NCI-H1105 treated with DMSO at 0.1 percent for 48 hours (cell line): ENCODE data around the gene PAPPA2.

Experiments used
- DNase-seq: peaks from one replicate; lab custom pipeline; 2025; lab: John Stamatoyannopoulos, UW

The PAPPA2 gene

DNA sequence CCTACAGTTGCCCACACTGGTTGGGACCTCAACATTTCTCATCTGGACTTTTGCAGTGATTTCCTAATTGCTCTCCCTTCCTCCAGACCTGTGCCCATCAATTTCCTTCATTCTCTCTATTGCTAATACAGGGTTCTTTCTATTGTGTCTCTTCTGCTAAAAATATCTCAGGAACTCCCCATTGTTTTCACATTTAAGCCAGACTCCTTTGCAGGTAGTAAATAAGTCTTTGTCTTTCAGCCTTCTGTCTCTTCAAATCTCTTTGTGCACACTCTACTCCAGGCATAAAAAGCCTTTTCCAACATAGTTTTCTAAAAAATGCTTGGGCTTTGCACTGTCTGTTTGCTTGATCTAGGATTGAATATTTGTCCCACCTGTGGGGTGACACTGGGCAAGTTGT, 340.6 kb downstream of the PAPPA2 start:
- DNase-seq: no peak

DNA sequence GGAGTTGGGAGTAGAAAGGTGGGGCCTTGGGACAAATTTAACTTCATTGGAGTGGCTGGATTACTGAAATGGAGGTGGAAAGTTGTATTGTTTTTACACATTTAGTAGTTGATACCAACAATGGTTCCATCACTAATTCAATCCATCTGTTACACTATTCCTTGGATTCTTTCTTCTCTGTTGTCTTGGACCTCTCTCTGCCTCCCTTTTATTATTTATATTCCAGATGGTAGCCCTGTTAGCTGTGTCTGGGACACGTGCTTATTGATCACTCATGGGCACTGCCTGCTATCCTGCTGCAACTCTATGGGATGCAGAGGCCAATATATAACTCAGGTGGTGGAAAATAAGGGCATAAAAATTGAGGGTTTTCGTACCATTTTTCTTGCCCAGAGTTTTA, 346.3 kb downstream of the PAPPA2 start:
- DNase-seq: no peak

DNA sequence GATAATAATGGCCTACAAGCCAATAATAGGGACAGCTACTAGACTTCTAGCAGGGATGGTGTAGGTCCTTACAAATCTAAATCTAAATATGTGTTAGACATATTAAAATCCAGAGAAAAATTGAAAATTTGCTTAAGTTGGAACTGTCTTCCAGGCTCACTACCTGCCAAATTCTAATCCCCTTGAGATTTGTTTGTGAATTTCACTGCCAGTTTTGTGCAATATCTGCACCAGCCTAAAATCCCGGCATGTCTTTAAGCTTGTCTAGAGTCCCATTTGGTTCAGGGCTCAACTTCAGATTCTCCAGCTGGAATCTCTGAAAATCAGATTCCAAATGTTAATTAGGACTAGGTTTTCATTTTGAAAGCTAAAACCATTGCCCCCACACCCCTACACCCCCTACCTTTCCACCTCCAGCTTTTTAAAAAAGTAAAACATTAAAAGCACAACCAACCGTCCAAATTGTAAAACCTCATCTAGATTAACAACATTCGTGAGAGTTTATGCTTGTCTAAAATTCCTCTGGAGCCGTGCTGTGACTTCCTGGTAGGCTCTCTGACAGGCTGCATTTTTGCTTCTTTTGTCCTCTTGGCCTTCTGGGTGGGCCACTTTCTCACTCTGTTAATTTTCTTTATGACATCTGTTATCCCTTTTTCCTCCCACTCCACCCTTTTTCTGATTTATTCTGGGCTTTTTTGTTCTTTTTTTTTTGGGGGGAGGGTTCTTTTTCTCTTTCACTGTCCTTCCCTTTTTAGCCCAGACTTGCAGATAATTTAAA, 348.7 kb downstream of the PAPPA2 start:
- no peak for DNase-seq

DNA sequence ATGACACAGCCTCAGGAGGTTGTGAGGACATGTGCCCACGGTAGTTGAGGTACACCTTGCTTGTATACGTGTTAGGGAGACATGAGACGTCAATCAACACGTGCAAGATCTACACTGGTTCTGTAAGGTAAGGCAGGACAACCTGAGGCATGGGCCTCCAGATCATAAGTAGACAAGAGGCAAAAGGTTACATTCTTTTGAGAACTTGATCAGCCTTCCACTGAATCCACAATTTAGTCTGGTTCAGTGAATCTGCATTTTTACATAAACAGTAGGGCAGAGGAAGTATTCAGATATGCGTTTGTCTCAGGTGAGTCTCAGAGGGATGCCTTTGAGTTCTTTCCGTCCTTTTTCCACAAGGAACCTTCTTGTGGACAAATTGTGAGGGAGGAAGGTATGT, 352.6 kb downstream of the PAPPA2 start:
- no peak for DNase-seq

DNA sequence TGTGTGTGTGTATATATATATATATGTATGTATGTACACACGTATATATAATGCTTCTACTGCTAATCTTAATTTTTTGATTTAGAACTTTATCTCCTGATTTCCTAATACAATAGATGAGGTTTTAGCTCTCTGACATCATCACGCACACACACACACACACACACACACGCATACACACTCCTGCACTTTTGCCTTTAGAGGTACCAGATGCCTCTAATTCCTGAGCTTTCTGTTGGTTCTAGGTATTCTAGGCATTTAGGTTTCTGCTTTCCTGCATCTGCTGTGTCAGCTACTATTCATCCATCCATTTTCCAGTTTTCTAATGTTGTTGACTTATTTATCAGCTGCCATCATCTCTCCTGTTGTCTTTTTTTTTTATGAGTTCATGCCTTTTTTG, 353.3 kb downstream of the PAPPA2 start:
- DNase-seq: no peak

DNA sequence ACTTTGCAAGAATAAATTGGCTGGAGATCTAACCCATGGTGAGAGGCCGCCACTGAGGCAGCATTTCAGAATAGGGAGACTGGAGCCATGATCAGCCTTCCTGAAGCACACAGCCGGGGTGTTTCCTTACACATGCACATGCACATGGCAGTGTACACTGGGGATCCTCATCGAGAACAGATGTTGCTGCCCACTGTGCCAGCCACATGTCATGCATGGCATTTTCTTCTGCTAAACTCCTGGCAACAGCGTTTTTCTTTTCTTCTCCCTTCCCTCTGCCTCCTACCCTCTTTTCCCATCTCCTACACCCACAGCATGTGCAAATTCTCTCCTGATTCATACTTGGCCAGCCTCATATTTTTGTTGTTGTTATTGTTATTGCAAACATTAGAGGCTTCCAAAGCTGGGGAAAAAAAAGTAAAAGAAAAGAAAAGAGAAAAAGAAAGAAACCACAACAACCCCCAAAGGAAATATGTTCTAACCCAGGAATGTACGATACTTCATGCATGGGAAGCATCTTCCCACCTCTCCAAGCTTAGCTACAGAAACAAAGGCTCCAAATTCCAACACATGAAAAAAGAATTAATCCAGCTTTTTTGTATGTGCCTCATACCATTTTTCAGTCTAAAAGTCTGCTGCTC, 357.5 kb downstream of the PAPPA2 start:
- DNase-seq: no peak

DNA sequence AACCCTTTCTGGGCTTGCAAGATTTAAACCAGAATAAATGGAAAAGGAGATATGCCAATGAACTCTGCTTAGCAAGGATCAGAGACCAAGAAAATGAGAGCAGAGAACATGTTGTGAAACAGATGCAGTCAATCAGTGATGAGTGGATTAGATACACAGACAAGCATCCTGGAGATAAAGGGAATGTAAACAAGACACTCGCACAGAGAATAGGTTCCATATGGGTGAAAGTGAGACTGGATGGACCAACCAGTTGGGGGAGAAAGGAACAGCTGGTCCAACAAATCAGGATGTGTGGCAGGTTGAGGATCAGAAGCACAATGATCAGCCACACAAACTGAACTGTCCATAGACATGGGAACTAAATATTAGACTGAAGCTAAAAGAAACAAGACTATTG, 363.3 kb downstream of the PAPPA2 start:
- DNase-seq: no peak

DNA sequence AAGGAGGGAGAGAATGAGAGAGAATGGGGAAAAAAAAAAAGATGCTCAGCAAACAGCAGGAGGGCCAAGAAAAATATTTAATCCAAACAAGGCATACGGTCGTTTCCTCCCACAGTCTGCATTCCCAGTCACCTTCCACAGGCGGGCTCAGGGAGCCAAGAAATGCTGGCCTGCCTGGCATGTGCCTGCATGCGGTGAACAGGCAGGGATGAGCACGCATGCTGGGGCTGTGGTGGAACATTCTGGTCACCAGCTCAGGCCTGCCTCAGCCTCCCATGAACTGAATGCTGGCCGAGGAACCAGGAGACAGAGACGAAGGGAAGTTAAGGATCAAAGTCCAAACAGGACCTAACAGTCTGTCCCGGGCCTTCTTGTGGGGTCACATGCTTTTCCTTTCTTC, 366.3 kb downstream of the PAPPA2 start:
- no peak for DNase-seq

DNA sequence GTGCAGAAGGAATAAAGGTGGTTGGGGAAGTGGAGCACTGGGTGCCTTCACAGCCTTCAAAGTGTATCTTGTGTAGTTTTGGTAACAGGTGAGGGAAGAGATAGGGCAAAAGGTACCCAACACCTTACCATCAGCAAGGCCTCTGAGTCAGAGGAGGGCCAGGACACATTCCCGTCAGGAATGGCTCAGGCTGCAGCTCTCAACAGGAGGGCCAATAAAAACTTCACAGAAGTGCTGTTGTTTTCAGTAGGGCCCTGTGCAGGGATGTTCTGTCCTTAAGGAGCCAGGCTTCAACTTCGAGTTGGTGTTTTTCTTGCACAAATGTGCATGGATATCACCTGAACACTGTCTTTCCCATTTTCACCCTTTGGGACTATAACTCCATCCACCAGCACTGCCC, 368.2 kb downstream of the PAPPA2 start:
- DNase-seq: no peak

DNA sequence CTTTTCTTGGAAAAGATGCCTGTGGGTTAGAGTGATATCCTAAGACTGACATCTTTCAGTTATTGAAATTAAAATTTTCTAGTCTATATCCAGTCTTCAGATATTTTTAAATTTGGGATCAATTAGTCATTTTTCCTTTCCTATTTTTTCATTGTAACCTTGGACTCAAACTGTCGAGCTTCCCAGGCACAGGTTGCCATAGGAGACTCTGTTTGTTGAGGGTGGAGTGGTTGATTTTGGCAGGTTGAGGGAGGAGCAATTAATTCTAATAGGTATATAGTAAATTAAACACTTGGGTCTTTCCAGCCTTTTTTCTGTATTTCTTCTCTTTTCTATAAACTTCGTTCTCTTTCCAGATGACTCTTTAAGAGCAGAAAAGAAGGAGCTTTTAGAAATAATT, 374.7 kb downstream of the PAPPA2 start:
- DNase-seq: peak; percentile 42

DNA sequence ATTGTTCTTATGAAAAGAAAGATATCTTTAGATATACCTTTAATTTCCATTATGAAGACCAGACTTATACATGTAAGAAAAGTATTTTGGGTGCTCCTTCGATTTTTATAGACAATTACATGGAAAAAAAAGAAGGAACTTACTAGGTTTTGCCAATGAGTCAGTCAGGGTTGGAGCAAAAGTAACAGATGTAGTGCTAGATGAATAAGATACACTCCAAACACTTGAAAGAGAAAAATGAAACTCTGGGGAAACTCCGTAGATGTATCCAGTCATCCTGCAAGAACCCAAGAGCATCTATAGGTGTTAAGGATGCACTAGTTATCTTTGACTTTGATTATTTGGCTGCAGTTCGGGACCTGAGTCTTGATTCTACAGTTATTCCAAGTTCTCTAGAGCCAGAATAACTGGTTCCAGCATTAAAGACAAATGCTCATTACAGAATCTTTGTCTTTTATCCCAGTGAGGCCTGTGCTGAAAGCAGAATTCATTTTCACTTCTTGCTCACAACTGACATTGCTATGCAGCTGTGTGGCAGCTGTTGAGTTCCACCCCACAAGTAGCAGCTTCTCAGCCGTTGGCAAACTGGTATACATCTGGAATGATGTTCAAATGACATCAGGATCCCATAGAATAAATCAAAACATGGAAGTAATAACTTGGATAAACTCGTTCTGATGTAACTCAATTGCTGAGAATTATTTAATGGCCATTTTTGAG, 375.5 kb downstream of the PAPPA2 start:
- no peak for DNase-seq

DNA sequence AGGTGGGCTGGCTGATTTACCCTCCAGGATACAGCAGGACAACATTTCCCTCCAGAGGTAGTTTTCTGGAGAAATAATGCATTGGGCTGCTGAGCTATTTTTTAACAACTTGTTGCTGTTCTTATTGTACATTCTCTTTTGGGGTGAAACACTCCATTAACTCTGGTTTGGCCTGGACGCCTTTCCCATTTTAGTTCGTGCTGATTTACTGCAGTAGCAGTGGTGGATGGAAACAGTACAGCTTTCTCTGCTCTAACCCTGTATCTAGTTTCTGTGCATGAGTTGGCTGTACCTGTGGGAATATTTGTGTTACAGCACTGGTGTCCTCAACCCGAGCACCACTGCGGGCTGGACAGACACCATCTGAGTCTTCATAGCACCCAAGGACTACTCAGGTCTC, 376.2 kb downstream of the PAPPA2 start:
- DNase-seq: no peak

DNA sequence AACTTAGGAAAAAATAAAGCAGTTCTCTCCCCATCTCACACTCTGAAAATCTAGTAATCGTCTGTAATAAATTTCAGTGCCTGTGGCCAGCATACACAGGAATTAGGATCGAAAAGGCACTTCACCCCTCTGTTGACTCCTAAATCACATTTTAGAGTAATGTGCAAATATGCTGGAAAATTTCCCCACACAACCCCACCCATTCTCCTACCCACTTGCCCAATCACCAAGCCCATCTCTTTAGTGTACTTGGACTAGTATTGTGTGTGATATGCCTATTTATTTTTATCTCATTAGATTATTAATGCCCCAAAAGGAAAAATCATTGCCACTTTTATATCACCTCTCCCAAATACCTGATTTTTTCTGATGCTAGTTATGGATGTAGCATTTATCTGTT, 378.3 kb downstream of the PAPPA2 start:
- DNase-seq: no peak

DNA sequence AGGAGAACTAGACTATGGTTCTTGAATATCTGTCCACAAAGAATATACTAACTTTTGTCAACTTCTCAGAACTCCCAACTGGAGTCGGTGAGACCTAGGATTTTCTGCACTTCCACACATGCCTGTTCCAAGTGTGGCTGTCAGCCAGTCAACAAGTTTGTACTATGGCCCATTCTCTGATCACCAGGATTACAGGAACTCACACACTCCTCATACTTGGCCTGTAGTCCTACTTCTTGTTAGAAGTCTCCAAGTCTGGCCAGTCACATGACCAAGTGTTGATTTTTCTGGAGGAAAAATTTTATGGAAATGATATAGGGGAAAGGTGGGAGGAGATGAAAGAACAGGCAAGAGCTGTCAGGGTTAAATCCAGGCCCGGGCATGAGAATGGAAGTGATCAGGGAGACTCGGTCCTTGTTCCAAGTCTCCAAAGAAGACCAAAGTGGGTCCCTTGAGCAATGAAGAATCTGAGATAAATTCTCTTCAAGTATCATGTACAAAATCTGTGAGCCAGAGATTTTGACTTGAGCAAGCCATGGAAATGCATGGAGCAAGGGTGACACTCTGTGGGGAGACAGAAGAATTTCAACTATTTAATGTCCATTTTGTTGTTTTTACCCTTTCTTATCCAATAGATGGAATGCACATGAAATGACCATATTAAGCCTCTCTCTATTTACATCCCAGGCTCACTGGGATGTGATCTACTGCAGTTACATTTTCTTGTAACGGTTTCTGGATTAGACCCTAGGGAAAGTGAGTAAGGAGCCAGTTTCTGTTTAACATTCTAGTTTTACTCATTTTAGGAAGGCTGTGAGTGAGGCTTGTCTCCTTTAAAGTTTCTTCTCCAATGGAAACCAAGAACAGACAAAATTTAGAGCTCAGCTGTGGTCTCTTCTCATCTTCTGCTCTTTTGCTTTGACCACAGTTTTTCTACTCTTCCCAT, 380.6 kb downstream of the PAPPA2 start:
- peak; percentile 31 for DNase-seq

DNA sequence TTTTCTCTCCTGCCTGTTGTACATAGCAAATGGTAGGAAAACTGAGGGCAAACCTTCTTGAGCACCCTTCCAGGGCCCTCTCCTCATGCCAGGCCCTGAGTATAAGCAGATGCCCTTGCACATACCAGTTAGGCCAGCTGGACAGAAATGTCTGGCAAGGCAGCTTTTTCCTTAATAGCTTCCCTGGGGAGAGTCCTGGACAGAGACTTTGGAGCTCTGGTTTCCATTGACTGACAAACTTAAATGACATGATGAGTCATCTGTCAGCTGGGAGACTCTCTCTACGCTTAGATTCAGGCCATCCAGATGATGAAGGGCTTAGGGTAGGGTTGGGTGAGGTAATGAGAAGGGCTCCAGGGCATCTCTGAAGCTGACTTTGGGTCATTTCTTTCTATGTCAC, 384.1 kb downstream of the PAPPA2 start:
- no peak for DNase-seq

DNA sequence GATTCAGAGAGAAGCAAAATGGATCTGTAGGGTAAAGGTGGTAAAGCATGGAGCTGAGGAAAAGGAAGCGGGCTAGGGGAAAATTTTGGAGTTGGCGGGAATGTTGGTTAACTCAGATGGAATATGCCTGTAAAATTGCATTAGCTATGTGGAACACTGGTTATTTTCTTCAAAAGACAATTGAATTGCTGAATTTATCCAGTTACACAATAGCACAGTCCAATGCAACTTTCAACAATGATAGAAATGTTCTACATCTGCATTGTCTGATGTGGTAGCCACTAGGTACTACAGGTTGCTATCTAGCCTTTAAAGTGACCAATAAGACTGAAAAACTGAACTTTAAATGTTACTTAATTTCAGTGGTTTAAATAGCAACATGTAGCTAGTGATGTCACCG, 386.3 kb downstream of the PAPPA2 start:
- DNase-seq: no peak

DNA sequence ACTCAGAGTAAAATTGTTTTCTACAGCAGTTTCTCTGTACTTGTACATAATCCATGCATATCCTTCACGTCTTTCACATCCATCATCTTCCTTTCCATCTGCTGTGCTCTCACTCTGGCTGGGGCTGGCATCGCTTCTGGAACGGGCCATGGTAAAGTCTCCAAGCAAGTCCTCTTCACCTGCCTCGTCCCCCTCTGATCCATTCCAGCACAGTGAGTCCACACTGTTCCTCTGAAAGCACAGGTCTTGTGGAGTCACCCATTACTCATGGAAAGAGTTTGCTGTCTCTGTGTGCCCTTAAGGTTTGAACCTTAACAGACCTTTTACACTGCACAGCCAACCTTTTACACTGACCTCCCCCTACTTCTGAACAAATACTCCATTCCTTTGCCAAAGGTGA, 387.9 kb downstream of the PAPPA2 start:
- no peak for DNase-seq

DNA sequence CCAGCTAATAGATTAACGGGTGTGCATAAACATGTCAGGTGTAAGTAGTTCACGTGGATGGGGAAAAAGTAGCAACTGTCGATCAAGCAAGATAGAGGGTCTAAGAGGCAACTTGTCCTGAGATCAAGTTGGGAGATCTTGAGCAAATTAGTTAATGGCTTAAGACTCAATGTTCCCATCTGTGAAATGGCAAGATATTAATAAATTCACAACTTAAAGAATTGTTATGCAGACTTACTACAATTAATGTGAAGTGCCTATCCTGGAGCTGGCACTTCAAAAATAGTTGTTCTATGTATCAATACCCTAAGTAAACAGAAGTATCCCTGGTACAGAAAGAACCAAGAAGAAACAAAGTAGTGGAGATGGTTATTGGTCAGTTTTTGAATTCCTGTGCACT, 389.1 kb downstream of the PAPPA2 start:
- no peak for DNase-seq

DNA sequence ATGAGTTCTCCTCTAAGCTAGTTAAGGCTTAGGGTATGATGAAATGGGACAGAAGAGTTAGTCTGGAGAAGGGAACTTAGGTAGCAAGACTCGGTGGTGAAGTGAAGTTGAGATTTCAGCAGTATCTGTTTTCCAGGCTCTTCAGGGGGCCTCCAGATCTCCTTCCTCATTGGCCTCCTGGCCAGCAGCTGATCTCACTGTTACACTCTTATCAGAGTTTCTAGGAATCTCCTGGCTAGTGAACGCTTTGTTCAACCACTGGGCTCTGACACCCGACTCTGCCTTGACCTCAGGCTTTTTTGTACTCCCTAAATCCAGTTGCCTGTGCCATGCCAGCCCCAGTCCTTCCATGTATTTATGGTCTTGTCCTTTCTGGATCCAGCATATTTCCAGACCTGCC, 390.5 kb downstream of the PAPPA2 start:
- DNase-seq: no peak

DNA sequence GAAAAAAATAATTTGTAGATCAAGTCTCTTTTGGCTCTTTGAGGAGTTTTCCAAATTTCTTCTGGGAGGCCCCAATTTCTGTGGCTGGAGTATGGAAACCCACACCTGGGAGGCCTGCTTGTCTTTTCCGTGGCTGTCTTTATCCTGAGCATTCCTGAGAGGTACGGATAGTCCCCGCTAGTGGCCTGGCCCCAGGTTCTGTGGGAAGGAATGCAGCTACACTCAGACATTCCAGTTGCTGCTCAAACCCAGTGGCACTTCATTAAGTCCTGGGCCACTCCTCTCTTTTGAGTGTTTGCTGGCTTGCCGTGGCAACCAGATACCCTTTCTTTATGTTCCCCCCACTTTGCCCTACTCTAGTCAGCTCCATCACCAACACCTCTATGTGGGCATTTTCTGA, 391.1 kb downstream of the PAPPA2 start:
- DNase-seq: no peak

DNA sequence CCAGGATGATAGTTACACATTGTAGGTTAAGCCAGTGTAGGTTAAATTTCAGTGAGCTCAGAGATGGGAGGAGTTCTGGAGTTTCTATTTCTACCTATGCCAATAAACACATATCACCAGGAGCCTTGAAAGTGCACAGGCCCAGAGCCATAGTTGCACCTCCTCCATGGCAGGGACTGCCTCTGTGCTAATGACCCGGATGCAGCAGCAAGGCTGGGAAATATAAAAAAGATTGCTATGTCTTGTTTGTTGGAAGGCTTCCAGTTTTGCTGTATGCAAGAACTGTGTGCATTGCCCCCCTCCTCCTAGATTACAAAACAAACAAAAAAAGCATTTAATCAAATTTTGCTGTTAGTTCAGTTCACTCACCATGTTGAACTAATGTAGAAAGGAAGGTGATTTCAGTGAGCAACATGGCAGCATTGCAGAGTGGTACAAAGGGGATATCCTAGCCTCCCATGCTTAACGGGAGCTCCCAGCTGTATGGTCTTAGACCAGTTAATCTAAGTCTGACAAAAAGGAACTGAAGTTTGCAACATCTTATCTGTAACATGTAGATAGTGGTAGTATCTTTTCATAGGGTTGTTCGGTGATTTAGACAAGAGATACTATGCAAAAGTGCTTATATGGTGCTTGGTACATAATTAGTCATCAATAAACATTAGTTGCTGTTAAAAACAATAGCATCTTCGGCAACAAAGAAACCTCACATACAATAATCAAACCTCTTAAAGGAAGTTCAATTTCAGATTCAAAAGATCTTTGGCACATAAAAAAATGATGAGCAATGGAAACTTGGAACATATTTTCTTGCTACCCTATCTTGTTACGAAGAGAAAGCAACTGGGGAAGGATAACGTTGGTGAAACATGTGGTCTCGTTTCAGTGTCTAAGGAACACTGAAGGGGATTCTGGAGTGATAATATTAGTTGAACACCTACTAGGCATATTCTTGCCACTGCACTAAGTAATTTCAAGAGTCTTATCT, 392.1 kb downstream of the PAPPA2 start:
- peak; percentile 61 for DNase-seq
